Osteocyte (in vitro differentiated cells): ENCODE measurements around the gene RFWD3. TPM values are rescaled to one million over a fixed set of nuclear protein-coding genes. Genes with fewer than 3 reads are reported as not detected.

Source experiments
- DNase-seq: peaks from one replicate; pipeline ENCODE4 v3.0.0; 2021; ENCODE audit warnings: mixed read lengths; ENCODE audit not compliant: unreplicated experiment; ENCODE audit errors: extremely low spot score
- H3K27ac Mint-ChIP-seq: one replicate; pipeline ENCODE4 v1.8.0; 2021; ENCODE audit warnings: mild to moderate bottlenecking, mixed read lengths; ENCODE audit not compliant: unreplicated experiment
- H3K27me3 Mint-ChIP-seq: one replicate; pipeline ENCODE4 v1.8.0; 2021; ENCODE audit warnings: mixed read lengths; ENCODE audit not compliant: unreplicated experiment
- H3K36me3 Mint-ChIP-seq: one replicate; pipeline ENCODE4 v1.8.0; 2021; ENCODE audit warnings: mixed read lengths; ENCODE audit not compliant: unreplicated experiment
- H3K4me1 Mint-ChIP-seq: one replicate; pipeline ENCODE4 v1.8.0; 2021; ENCODE audit warnings: mixed read lengths; ENCODE audit not compliant: unreplicated experiment
- H3K4me3 Mint-ChIP-seq: one replicate; pipeline ENCODE4 v1.8.0; 2021; ENCODE audit warnings: mild to moderate bottlenecking, moderate library complexity, mixed read lengths; ENCODE audit not compliant: unreplicated experiment
- H3K9me3 Mint-ChIP-seq: one replicate; pipeline ENCODE4 v1.8.0; 2021; ENCODE audit warnings: mixed read lengths; ENCODE audit not compliant: unreplicated experiment
- CTCF ChIP-seq: fragments of 200-600 bp; sonication (generic); IDR thresholded peaks from 2 replicates; pipeline ENCODE4 v1.5.0; 2021; ENCODE audit warnings: antibody characterized with exemption, mild to moderate bottlenecking, moderate library complexity
- total RNA-seq: library from RNA; stranded (reverse); gene quantifications from 2 replicates; pipeline ENCODE4 v1.2.1, GENCODE V29; 2021

The RFWD3 gene
- total RNA-seq, 1 donor from 2014 or later = 30.7 TPM

DNA sequence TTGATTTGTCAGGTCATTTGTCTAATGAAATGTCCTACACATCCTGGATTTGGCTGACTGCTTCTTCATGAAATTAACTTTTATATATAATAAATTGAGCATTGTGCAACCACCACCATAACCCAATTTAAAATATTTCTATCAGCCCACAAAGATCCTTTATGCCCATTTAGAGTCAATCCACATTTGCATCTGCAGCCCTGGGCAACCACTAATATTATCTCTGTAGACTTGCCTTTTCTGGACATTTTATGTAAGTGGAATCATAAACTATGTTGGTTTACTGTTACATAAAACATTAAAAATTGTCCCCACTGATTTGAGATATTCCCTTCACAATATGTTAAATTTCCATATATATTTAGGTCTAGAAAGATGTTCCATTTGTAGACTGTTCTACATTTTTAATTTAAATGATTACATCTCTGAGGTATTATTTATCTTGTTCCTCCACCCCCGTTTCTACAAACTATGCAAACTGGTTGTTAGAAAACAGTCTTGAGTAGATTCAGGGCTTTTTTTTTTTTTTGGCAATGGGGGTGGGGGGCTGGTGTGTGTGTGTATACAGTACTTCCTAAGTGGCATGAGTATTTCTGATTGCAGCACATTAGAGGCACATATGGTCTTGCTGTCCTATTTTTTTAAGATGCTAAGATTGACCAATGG, 16.7 kb downstream of the RFWD3 start:
- H3K9me3 Mint-ChIP-seq = no peaks in the 10 kb centered on the region
- H3K27me3 Mint-ChIP-seq = no peaks in the 10 kb centered on the region
- no peak for DNase-seq
- H3K4me3 Mint-ChIP-seq = no peak overlapping the region
- peaks cover 39% of the 10 kb centered on the region for H3K4me1 Mint-ChIP-seq
- H3K27ac Mint-ChIP-seq = no peak overlapping the region
- TF ChIP-seq CTCF = no peak
- H3K36me3 Mint-ChIP-seq = peaks cover 16% of the 10 kb centered on the region

- no peaks in the 10 kb centered on the region for H3K27me3 Mint-ChIP-seq
- H3K4me3 Mint-ChIP-seq = no peak overlapping the region
- H3K27ac Mint-ChIP-seq = no peak overlapping the region
- no peaks in the 10 kb centered on the region for H3K9me3 Mint-ChIP-seq
- H3K4me1 Mint-ChIP-seq = peaks cover 13% of the 10 kb centered on the region
- no peak for DNase-seq
- TF ChIP-seq CTCF = no peak
- peaks cover 23% of the 10 kb centered on the region for H3K36me3 Mint-ChIP-seq
These were observed 24.7 kb downstream of the RFWD3 start for GRCh38 chr16:74641969-74642368.

- no peak for DNase-seq
- no peaks in the 10 kb centered on the region for H3K4me1 Mint-ChIP-seq
- TF ChIP-seq CTCF = no peak
- H3K27ac Mint-ChIP-seq = peak overlapping the region; percentile 1
- H3K9me3 Mint-ChIP-seq = no peaks in the 10 kb centered on the region
- H3K36me3 Mint-ChIP-seq = peaks cover 26% of the 10 kb centered on the region
- H3K4me3 Mint-ChIP-seq = no peak overlapping the region
- H3K27me3 Mint-ChIP-seq = no peaks in the 10 kb centered on the region
These were observed 28.8 kb downstream of the RFWD3 start for GRCh38 chr16:74637742-74638453.

DNA sequence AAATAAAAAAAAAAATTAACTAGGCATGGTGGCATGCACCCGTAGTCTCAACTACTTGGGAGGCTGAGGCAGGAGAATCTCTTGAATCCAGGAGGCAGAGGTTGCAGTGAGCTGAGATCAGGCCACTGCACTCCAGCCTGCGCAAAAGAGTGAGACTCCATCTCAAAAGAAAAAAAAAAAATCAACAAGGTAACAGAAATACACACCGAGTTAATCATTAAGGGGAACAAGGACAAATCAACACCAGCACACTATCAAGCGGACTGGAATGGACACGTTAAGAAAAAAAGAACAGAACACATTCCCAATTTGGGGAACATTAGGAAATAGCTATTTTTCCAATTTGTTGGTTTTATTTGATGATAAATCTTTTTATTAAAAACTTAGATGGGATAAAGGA, 31.4 kb downstream of the RFWD3 start:
- no peak for TF ChIP-seq CTCF

DNA sequence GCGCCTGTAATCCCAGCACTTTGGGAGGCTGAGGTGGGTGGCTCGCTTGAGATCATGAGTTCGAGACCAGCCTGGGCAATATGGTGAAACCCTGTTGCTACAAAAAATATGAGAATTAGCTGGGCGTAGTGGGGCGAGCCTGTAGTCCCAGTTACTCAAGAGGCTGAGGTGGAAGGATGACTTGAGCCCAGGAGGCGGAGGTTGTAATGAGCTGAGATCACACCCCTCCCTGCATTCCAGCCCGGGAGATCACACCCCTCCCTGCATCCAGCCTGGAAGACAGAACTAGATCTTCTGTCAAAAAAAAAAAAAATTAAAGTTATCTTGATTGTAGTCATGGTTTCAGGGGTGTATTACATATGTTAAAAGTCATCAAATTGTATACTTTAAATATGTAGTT, 33.0 kb downstream of the RFWD3 start:
- DNase-seq = no peak
- Mint-ChIP-seq H3K9me3 (no peaks in the 10 kb centered on the region), H3K4me1 (peaks cover 2% of the 10 kb centered on the region), H3K36me3 (peaks cover 30% of the 10 kb centered on the region), H3K4me3 (no peak overlapping the region), H3K27me3 (no peaks in the 10 kb centered on the region), H3K27ac (no peak overlapping the region)
- no peak for TF ChIP-seq CTCF

More for the DNA sequence above, 31.4 kb downstream of the RFWD3 start:
- no peaks in the 10 kb centered on the region for H3K27me3 Mint-ChIP-seq
- no peak for DNase-seq
- no peaks in the 10 kb centered on the region for H3K4me1 Mint-ChIP-seq
- H3K9me3 Mint-ChIP-seq = no peaks in the 10 kb centered on the region
- no peak overlapping the region for H3K4me3 Mint-ChIP-seq
- peaks cover 27% of the 10 kb centered on the region for H3K36me3 Mint-ChIP-seq
- no peak overlapping the region for H3K27ac Mint-ChIP-seq
